ENCODE results near the gene LY6G5B. TPM values are rescaled to one million over a fixed set of nuclear protein-coding genes. Genes with fewer than 3 reads are reported as not detected.

LY6G5B gene
- total and polyA plus RNA-seq, 4 experiments from 2014 or later: 0.98 to 39.8 (median 39.3) TPM; not detected in 1

DNA sequence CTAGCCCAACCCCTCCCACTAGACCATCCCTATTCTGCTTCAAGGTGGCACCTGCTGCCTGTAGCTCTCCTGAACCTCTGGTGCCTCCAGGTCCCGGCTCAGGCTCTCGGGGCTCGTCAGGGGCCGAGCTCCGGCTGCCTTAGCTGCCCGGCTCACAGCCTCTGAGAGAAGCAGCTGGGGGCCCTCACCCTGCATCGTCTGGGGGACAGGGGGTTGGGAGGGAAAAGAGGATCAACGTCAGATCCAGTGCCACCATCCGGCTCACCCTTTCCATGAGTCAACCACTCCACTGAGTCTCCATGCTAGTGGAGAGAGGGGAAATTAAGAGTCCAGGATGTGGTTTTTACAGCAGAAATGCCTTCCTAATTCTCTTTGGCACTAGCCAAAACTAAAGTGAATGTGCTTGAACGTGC lies 30.3 kb upstream of the LY6G5B start:
- Mint-ChIP-seq H3K27ac (peak overlapping the region in 3 of 7 donors; percentile 6 to 53 (median 36)), H3K36me3 (peaks cover 36 to 75% of the 10 kb centered on the region in 2 donors), H3K4me1 (peaks cover 0 to 5% (median 2%) of the 10 kb centered on the region in 4 donors), H3K27me3 (no peaks in the 10 kb centered on the region), H3K9me3 (no peaks in the 10 kb centered on the region), H3K4me3 (no peak overlapping the region)
- no peaks in the 10 kb centered on the region for H3K9me3 ChIP-seq (ENCODE audit: control insufficient read depth in 1 of 2, low read length in 2 of 2)
- DNase-seq: no peak
- H3K4me1 ChIP-seq (ENCODE audit: insufficient read depth, low read length): no peaks in the 10 kb centered on the region
- H3K27me3 ChIP-seq (ENCODE audit: insufficient read depth, low read length): no peaks in the 10 kb centered on the region
- H3K27ac ChIP-seq (ENCODE audit: low read depth, low read length): no peak overlapping the region
- ChIA-PET POLR2A (ENCODE audit: partially characterized antibody) (interaction anchor here (0.9 to 3.2 kb wide), 4 partner anchors 12 to 25 kb away, joined by 3 to 23 read pairs (median 10); partner anchors contain the start of genes BAG6, GPANK1 and PRRC2A), CTCF (ENCODE audit: partially characterized antibody) (interaction anchor here (0.6 kb wide), 1 partner anchor 13 kb away, joined by 3 read pairs; no protein-coding TSS in a partner anchor)
- intact Hi-C loops (cut with micrococcal nuclease): no loop called here
- H3K36me3 ChIP-seq (ENCODE audit: insufficient read depth, low read length): peaks cover 87% of the 10 kb centered on the region
- H3K4me3 ChIP-seq (ENCODE audit: low read length in 2 of 2): no peak overlapping the region

DNA sequence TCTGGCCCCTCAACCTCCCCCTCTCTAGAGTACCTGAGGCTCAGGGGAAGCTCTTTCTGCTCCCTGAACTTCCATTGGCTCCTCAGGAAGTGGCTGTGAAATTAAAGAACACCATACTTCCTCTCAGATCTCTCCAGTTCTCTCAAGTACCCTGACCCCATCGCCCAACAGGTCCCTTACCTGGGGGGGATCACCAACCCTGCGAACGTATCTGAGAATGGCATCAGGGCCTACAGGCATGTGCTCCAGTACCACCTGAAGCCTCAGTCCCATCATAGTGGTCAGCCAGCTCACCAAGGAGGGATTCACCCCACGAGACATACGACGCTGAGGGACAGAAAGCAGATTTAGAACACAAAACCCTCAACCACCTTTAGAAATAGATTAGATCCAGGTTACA lies 29.2 kb upstream of the LY6G5B start:
- H3K4me3 ChIP-seq (ENCODE audit: low read length in 2 of 2): no peak overlapping the region
- Mint-ChIP-seq H3K4me3 (no peak overlapping the region), H3K36me3 (peaks cover 38 to 74% of the 10 kb centered on the region in 2 donors), H3K4me1 (peaks cover 0 to 6% (median 4%) of the 10 kb centered on the region in 4 donors), H3K27me3 (no peaks in the 10 kb centered on the region), H3K9me3 (peaks cover 0 to 4% (median 0%) of the 10 kb centered on the region in 8 donors), H3K27ac (peak overlapping the region in 2 of 7 donors; percentile 43 to 57)
- no peaks in the 10 kb centered on the region for H3K4me1 ChIP-seq (ENCODE audit: insufficient read depth, low read length)
- POLR2A ChIA-PET (ENCODE audit: partially characterized antibody): interaction anchor here (2.0 to 3.2 kb wide), 3 partner anchors 12 to 24 kb away, joined by 5 to 14 read pairs (median 7); partner anchors contain the start of genes BAG6, GPANK1 and PRRC2A
- no peaks in the 10 kb centered on the region for H3K9me3 ChIP-seq (ENCODE audit: control insufficient read depth in 1 of 2, low read length in 2 of 2)
- intact Hi-C loops (cut with micrococcal nuclease): no loop called here
- H3K27ac ChIP-seq (ENCODE audit: low read depth, low read length): no peak overlapping the region
- CTCF ChIA-PET (ENCODE audit: partially characterized antibody): no interaction called here
- no peaks in the 10 kb centered on the region for H3K27me3 ChIP-seq (ENCODE audit: insufficient read depth, low read length)
- DNase-seq: no peak
- peaks cover 87% of the 10 kb centered on the region for H3K36me3 ChIP-seq (ENCODE audit: insufficient read depth, low read length)

DNA sequence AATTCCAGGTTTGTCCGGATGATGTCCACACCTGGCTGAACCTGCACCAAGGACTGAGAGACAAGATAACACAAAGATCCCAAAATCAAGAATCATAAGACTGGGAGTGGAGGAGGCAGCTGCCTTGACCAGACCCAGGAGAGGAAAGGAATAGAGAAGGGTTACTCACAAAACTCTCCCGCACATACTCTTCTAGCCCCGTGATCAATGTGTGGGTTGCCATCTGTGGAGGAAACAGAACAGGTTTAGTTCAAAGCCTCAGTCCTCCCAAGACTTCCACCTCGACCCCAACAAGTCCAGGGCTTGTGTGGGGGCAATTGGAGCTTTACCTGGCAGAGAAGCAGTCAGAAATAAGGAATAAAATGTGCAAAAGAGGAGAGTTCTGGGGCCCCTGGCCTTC lies 28.4 kb upstream of the LY6G5B start:
- no peak for DNase-seq
- Mint-ChIP-seq H3K4me1 (peaks cover 0 to 6% (median 4%) of the 10 kb centered on the region in 4 donors), H3K27ac (peak overlapping the region in 4 of 7 donors; percentile 45 to 74 (median 65)), H3K36me3 (peaks cover 37 to 73% of the 10 kb centered on the region in 2 donors), H3K4me3 (no peak overlapping the region), H3K27me3 (no peaks in the 10 kb centered on the region), H3K9me3 (peaks cover 0 to 4% (median 0%) of the 10 kb centered on the region in 8 donors)
- no peaks in the 10 kb centered on the region for H3K4me1 ChIP-seq (ENCODE audit: insufficient read depth, low read length)
- no peak overlapping the region for H3K4me3 ChIP-seq (ENCODE audit: low read length in 2 of 2)
- H3K36me3 ChIP-seq (ENCODE audit: insufficient read depth, low read length): peaks cover 86% of the 10 kb centered on the region
- POLR2A ChIA-PET (ENCODE audit: partially characterized antibody): interaction anchor here (2.0 to 2.1 kb wide), 2 partner anchors 11 to 23 kb away, joined by 5 to 7 read pairs; partner anchors contain the start of genes BAG6 and GPANK1
- intact Hi-C loops (cut with micrococcal nuclease): no loop called here
- CTCF ChIA-PET (ENCODE audit: partially characterized antibody): interaction anchor here (1.0 kb wide), 1 partner anchor 90 kb away, joined by 3 read pairs; no protein-coding TSS in a partner anchor
- H3K9me3 ChIP-seq (ENCODE audit: control insufficient read depth in 1 of 2, low read length in 2 of 2): no peaks in the 10 kb centered on the region
- H3K27ac ChIP-seq (ENCODE audit: low read depth, low read length): no peak overlapping the region
- H3K27me3 ChIP-seq (ENCODE audit: insufficient read depth, low read length): no peaks in the 10 kb centered on the region

DNA sequence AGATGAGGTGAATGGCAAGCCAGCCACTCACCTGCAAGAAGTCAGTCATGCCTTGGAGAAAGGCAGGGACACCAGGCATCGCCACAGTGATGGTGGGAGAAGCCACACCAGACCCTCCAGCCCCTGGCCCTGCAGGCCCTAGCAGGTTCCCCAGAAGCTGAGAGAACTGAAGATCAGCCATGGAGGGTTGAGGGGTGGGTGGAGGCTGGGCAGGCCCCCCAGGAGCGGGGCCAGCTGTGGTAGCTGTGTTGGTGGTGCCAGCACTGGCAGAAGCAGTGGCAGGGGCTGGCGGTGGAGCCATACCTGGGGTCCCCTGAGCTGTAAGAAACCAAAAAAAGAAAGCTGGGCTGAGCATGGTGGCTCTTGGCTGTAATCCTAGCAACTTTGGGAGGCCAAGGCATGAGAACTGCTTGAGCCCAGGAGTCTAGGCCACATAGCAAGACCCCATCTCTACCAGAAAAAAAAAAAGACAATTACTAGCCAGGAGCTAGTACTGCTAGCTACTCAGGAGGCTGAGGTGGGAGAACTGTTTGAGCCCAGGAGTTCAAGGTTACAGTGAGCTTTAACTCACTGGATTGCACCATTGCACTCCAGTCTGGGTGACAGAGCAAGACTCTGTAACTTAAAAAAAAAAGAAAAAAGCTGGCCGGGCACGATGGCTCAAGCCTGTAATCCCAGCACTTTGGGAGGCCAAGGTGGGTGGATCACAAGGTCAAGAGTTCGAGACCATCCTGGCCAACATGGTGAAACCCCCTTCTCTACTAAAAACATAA lies 26.8 kb upstream of the LY6G5B start:
- POLR2A ChIA-PET (ENCODE audit: partially characterized antibody): interaction anchor here (0.6 to 1.6 kb wide), 6 partner anchors 9 to 1328 kb away, joined by 3 to 12 read pairs (median 4); partner anchors contain the start of genes BAG6 and C6orf47
- Mint-ChIP-seq H3K27ac (no peak overlapping the region), H3K4me1 (peaks cover 0 to 6% (median 4%) of the 10 kb centered on the region in 4 donors), H3K9me3 (peaks cover 0 to 4% (median 0%) of the 10 kb centered on the region in 8 donors), H3K27me3 (no peaks in the 10 kb centered on the region), H3K4me3 (no peak overlapping the region), H3K36me3 (peaks cover 43 to 72% of the 10 kb centered on the region in 2 donors)
- no peak overlapping the region for H3K27ac ChIP-seq (ENCODE audit: low read depth, low read length)
- CTCF ChIA-PET (ENCODE audit: partially characterized antibody): interaction anchor here (0.6 to 0.9 kb wide), 3 partner anchors 38 to 271 kb away, joined by 3 to 4 read pairs (median 3); no protein-coding TSS in a partner anchor
- no peak for DNase-seq
- no peaks in the 10 kb centered on the region for H3K27me3 ChIP-seq (ENCODE audit: insufficient read depth, low read length)
- no peak overlapping the region for H3K4me3 ChIP-seq (ENCODE audit: low read length in 2 of 2)
- no peaks in the 10 kb centered on the region for H3K9me3 ChIP-seq (ENCODE audit: control insufficient read depth in 1 of 2, low read length in 2 of 2)
- no peaks in the 10 kb centered on the region for H3K4me1 ChIP-seq (ENCODE audit: insufficient read depth, low read length)
- intact Hi-C loops (cut with micrococcal nuclease): no loop called here
- H3K36me3 ChIP-seq (ENCODE audit: insufficient read depth, low read length): peaks cover 85% of the 10 kb centered on the region

DNA sequence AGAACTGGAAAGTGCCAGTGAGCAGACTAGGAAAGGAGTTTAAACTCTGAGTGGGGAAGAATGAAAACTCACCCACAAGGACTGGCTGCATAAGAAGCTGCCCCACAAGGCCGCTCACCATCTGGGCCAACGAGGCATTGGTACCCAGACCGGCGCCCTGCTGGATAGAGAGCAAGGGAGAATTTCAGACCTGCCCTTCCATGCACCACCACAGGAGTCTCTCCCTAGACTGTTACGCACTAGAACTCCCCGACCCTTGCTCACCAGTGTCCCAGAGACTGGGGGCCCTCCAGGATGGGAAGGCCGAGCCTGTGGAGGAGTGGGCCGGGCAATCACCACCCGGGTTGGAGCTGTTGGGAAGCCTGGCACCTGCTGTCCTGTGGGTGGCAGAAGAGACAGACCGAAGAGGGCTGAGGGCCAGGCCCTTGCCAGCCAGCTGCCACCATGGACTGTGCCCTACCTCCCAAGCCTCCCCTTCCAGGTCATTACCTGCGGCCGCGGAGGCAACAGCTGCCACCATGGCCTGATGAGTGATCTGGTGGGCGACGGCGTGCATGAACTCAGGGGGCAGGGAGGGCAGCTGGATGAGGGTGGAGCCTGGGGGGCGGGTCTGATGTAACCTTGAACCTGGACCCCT lies 25.8 kb upstream of the LY6G5B start:
- intact Hi-C loops (cut with micrococcal nuclease): no loop called here
- peaks cover 90% of the 10 kb centered on the region for H3K36me3 ChIP-seq (ENCODE audit: insufficient read depth, low read length)
- H3K9me3 ChIP-seq (ENCODE audit: control insufficient read depth in 1 of 2, low read length in 2 of 2): no peaks in the 10 kb centered on the region
- H3K4me1 ChIP-seq (ENCODE audit: insufficient read depth, low read length): no peaks in the 10 kb centered on the region
- no peaks in the 10 kb centered on the region for H3K27me3 Mint-ChIP-seq
- peaks cover 49 to 74% of the 10 kb centered on the region in 2 donors for H3K36me3 Mint-ChIP-seq
- H3K4me3 Mint-ChIP-seq: no peak overlapping the region
- H3K4me3 ChIP-seq (ENCODE audit: low read length in 2 of 2): no peak overlapping the region
- H3K27ac Mint-ChIP-seq: no peak overlapping the region
- peaks cover 0 to 4% (median 0%) of the 10 kb centered on the region in 8 donors for H3K9me3 Mint-ChIP-seq
- CTCF ChIA-PET (ENCODE audit: partially characterized antibody): interaction anchor here (0.7 to 0.9 kb wide), 2 partner anchors 37 to 270 kb away, joined by 3 to 4 read pairs; no protein-coding TSS in a partner anchor
- POLR2A ChIA-PET (ENCODE audit: partially characterized antibody): interaction anchor here (1.3 to 1.6 kb wide), 3 partner anchors 8 to 17 kb away, joined by 4 to 12 read pairs (median 4); partner anchors contain the start of genes BAG6 and C6orf47
- no peaks in the 10 kb centered on the region for H3K27me3 ChIP-seq (ENCODE audit: insufficient read depth, low read length)
- H3K4me1 Mint-ChIP-seq: peaks cover 0 to 8% (median 5%) of the 10 kb centered on the region in 4 donors
- DNase-seq: no peak
- H3K27ac ChIP-seq (ENCODE audit: low read depth, low read length): no peak overlapping the region

DNA sequence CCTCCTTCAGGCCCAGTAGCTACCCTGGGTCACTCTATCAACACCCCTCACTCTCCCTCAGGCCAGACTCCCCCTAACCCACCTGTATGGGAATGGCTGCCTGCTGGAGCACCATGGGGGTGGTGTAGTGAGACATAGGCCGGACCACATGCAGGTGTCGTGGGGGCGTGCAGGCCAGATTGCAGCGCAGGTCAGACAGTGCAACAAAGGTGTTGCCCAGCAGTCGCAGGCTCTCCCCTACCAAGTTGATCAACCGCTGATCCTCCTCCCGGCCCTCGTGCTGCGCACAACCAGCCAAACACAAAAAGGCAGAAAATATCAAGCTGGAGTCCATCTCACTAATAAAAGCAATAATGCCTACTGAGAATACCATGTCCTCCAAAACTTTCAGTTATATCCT lies 24.5 kb upstream of the LY6G5B start:
- Mint-ChIP-seq H3K27ac (peak overlapping the region in 2 of 7 donors; percentile 22 to 57), H3K9me3 (peaks cover 0 to 4% (median 0%) of the 10 kb centered on the region in 8 donors), H3K27me3 (no peaks in the 10 kb centered on the region), H3K4me3 (no peak overlapping the region), H3K4me1 (peaks cover 10 to 14% (median 11%) of the 10 kb centered on the region in 4 donors), H3K36me3 (peaks cover 49 to 71% of the 10 kb centered on the region in 2 donors)
- Histone ChIP-seq H3K27me3 (ENCODE audit: insufficient read depth, low read length) (no peaks in the 10 kb centered on the region), H3K4me1 (ENCODE audit: insufficient read depth, low read length) (no peaks in the 10 kb centered on the region), H3K36me3 (ENCODE audit: insufficient read depth, low read length) (peaks cover 88% of the 10 kb centered on the region), H3K9me3 (ENCODE audit: control insufficient read depth in 1 of 2, low read length in 2 of 2) (no peaks in the 10 kb centered on the region), H3K27ac (ENCODE audit: low read depth, low read length) (no peak overlapping the region), H3K4me3 (ENCODE audit: low read length in 2 of 2) (no peak overlapping the region)
- intact Hi-C loops (cut with micrococcal nuclease): no loop called here
- ChIA-PET CTCF (ENCODE audit: partially characterized antibody) (no interaction called here), POLR2A (ENCODE audit: partially characterized antibody) (no interaction called here)
- DNase-seq: no peak
